ENCODE data around the gene TMIE.

Gene TMIE

DNA sequence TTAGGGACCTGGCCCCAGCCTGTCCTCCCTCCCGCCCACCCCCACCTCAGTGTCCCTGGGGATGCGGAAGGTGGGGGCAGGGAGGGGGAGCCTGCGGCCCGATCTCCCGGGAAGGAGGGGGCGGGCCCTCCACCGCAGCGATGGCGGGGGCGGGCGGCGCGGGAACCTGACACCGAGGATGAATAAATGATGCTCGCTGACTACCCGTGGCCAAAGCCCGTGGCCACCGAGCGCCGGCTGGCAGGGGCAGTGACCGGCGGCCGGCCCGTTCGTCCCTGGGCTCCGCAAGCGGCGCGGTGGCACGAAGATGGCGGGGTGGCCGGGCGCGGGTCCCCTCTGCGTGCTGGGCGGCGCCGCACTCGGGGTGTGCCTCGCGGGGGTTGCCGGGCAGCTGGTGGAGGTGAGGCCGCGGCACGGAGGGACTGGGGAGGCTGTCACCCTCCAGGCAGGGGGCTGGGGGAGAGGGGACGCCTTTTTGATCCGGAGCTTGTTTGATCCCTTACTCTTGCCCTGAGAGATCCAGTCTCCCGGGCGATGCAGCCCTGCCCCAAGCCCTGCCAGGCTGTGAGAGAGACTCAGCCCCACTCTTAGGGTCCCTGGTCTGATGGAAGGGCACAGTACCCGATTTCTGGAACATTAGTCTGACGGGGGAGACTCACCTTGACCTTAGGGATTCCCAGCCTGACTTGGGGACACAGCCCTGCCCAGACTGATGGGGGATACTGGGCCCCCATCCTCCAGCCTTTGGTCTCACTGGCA is at the start of gene TMIE:
TSS of gene TMIE (plus strand) at position 212 of the 759 bp plus-strand sequence. CDS start at position 308, 96 bp downstream.
- DNase-seq: no peak

GRCh38 chr3:46655271-46655670 is 45.9 kb upstream of the TMIE start:
- no peak for DNase-seq

GRCh38 chr3:46656778-46657556 is 44.2 kb upstream of the TMIE start:
- no peak for DNase-seq

DNA sequence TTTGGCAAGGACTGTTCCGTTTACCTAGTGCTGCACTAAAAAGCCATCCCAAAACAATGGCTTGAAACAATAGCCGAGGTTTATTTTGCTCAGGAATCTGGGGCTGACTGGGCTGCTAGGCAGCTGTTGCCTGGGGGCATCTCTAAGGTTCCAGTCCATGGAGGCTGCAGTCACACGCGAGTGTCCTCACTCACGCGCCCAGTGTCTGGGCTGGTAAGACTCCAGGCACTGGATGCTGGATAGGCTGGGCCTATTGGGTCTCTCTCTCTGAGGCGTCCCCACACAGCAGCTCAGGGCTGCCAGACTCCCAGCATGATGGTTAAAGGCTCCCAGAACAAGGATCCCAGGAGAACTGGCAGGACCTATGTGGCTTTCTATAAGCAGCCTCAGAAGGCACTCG is 41.9 kb upstream of the TMIE start:
- DNase-seq: peak; percentile 26

DNA sequence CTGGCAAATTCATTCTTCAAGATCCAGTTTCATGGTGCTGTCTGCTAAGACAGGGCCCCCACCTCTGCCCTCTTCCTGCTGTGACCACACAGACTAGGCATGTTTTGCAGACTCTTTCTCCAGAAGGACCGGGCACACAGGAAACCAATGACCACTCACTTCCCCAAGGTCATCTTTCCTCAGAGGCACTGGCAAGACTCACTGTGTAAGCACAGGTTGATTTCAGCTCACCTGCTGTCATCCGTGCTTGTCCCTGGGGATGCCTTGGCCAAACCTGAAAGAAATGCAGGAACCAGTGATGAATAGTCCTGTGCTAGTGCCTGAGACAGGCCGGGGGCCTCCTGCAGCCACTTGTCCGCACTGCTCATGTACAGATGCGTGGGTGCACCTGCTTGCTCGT is 41.2 kb upstream of the TMIE start:
- no peak for DNase-seq

DNA sequence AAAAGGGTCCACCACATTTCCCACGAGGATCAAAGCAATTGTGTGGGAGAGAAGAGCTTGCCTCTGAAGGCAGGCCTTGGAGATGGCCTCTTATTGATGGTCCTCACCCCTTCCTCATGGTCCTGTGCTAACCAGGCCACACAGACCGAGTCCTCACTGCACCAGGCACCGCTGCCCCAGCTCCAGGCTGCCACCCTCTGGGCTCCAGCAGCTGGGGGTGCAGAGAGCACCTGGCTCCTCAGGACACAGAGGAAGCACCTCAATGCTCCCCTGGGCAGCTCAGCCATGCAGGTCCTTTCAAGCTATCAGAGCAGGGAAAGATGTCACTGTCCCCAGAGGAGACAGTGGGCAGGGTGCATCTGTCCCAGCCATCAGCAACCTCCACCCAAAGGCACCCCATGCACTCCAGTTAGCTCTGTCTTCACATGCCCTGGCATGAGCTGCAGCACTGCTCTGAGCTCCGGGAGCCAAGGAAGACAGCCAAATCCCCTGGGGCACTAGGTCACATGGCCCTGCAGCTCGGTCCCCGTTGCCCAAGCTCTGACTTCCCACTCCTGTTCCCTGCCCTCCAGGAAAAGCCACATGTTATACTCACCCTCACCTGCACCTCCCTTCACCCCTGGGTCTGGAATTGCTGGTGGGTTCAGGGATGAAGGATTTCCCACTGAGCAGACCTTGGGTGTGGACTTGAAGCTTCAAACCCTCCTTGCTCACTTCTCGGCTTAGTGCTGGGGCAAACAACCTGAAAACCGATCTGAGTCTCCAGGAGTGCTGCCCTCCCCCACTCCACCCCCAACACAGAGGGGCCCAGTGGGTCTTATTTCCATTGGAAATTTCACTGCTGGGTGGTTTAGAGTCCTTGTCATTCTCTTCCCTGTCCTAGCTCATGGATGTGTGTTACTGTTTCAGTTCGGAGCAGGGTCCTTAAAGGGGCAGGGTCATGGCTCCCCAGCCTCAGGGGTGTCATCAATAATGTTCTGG is 40.4 kb upstream of the TMIE start:
- DNase-seq: no peak

DNA sequence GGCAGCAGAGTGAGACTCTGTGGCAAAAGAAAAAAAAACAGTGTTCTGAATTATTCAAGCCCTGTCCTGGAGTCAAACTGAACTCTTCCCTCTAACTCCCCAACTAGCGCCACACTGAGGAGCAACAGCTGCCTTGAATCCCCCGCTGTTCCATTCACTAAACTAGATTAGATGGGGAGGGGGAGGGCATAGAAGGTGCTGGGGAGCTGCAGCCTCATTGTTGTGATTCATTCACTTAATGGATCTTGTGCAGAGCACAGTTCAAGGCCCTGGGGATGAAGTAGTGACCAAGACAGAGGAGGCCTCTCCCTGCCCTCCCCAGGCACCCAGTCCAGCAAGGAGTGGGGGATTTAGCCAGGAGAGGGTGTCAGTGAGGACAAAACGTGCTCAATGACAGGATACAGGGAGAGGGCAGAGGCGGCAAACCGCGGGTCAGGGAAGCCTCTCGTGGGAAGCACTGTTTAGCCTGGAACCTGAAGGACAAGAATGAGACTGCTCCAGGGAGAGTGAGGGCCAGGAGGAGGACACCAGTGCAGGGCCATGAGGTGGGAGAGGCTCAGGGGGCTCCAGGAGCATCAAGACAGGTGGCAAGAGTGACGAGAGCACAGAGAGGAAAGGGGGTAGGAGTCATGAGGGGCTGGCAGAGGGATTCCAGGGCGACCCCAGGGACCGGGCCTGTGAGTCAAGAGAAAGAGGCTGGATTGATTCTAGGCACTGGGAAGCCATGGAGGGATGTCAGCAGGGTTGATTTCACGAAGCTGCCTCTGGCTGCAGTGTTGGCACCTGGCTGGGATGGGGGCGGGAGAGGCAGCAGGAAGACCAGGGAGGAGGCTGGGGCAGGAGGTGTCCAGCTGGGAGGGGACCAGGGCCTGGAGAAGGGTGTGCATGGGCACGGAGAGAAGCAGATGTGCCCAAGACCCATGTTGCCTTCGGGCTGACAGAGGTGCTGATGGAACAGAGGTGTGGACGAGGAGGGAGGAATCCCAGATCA is 39.1 kb upstream of the TMIE start:
- no peak for DNase-seq

- DNase-seq: no peak
Measured at GRCh38 chr3:46662771-46663551, 38.2 kb upstream of the TMIE start.

DNA sequence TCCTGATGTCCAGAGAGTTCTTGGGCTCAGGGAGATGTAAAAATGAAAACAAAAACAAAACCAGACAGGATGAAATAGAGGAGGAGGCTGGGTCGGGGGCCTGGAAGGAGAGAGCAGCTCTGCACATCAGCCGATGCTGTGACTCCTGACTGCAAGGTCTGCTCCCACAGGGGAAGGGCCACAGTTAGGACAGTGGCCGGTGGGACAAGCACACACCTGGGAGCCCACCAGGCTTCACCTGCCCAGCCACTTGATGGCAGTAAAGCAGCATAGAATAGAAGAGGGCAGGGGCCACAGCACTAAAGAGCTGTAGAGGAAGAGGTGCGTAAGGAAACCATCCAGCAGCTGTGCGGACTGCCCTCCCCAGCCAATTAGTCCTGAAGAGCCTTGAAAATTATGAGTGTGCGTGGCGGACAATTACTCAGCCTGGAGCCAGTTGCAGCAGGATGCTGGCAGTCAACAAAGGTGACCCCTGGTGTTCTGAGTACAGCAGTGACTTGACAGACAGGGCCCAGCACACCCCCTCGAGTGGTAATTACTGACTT is 37.5 kb upstream of the TMIE start:
- no peak for DNase-seq

GRCh38 chr3:46664188-46664970 is 36.8 kb upstream of the TMIE start:
- DNase-seq: no peak

- no peak for DNase-seq
Measured at GRCh38 chr3:46664971-46665762, 36.0 kb upstream of the TMIE start.

- DNase-seq: no peak
Measured at GRCh38 chr3:46665763-46666452, 35.3 kb upstream of the TMIE start.

GRCh38 chr3:46666453-46666845 is 34.7 kb upstream of the TMIE start:
- DNase-seq: no peak

- no peak for DNase-seq
Measured at GRCh38 chr3:46667061-46667621, 34.1 kb upstream of the TMIE start.

DNA sequence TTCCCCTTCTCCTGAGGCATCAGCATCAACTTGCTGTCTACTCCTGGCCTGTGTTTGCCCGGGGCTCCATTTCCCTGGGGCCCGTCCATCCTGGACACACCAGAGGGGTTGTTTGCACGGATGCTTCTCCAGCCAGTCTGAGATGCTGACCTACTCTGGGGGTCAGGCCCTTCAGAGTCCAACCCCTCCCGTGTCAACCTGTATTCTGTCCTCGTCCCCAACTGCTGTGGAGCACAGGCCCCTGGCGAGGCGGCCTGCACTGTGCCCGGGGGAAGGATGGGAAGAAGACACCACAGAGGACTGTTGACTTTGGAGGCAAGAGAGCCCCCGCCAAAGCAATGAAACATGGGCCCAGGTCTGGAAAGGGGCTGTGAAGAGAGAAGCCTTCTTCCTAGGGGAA is 33.5 kb upstream of the TMIE start:
- DNase-seq: no peak

DNA sequence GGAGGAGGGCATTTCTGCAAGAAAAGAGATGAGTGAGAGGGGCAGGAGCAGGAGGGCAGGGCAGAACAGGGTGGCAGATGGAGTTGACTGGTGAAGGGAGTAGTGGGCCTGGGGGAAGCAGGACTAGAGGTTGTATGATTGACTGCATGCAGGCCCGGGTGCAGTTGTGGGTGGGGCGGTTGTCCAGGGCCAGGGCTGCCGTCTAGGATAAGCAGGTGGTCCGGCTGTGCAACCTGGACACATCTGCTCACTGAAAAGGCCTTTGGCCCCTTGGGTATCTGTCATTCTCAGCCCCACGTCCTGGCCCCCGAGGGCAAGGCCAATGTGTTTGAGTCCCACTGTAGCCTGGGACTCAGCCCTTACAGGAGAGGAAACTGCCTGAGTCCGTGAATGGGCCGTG is 33.1 kb upstream of the TMIE start:
- DNase-seq: no peak

DNA sequence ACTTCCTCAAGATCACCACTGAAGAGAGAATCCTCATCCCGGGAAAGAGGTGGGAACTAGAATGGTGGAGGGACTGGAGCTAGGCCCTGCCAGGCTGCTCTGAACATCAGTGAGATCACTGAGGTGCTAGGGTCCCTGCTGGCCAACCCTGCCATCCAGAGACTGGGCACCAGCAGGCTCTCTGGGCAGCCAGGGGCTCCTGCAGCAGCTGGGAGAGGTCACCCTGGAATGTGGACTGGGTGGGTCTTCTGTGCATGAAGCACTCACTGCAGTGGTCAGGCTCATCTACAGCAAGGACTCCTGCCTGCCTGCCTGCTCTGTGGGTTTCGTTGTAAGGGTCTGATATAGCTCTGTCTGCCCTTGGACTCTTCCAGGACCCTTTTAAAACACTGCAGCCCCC is 32.6 kb upstream of the TMIE start:
- DNase-seq: no peak
